Hepatic stellate cell (primary cell): Measurements from ENCODE around the gene ASB9.
"Not testable (repeated sequence)": the region's sequence is repeated elsewhere in the genome, so short reads cannot be mapped to it uniquely, and the experiment has no call there.

Source experiments
- DNase-seq: peaks from one replicate; pipeline ENCODE4 v3.0.0; 2011; ENCODE audit warnings: low spot score

Gene ASB9

GRCh38 chrX:15269618-15270521 lies at the start of gene ASB9:
Gene ASB9 (minus strand): TSS chrX:15270083. CDS start chrX:15269874, 209 bp downstream.
- no peak for DNase-seq

- DNase-seq: no peak
Observed at GRCh38 chrX:15319075-15319474, 49.2 kb upstream of the ASB9 start.

- DNase-seq: no peak
Observed at GRCh38 chrX:15315509-15315908, 45.6 kb upstream of the ASB9 start, which contains the start of gene ASB11. Gene ASB11 (minus strand): TSS chrX:15315640. CDS start chrX:15315605, 35 bp downstream.

GRCh38 chrX:15314472-15314871 lies 44.6 kb upstream of the ASB9 start:
- DNase-seq: no peak

GRCh38 chrX:15311119-15311518 lies 41.2 kb upstream of the ASB9 start:
- DNase-seq: no peak

GRCh38 chrX:15310117-15310516 lies 40.2 kb upstream of the ASB9 start:
- peak; percentile 19 for DNase-seq

- not testable (repeated sequence) for DNase-seq
Observed at GRCh38 chrX:15305899-15306298, 36.0 kb upstream of the ASB9 start.

GRCh38 chrX:15301924-15302323 lies 32.0 kb upstream of the ASB9 start:
- DNase-seq: no peak

GRCh38 chrX:15299941-15300851 lies 30.3 kb upstream of the ASB9 start:
- DNase-seq: peak; percentile 31

- no peak for DNase-seq
Observed at GRCh38 chrX:15298780-15299179, 28.9 kb upstream of the ASB9 start.

GRCh38 chrX:15298201-15298600 lies 28.3 kb upstream of the ASB9 start:
- DNase-seq: no peak

GRCh38 chrX:15293451-15293850 lies 23.6 kb upstream of the ASB9 start:
- no peak for DNase-seq

- DNase-seq: no peak
Observed at GRCh38 chrX:15292861-15293260, 23.0 kb upstream of the ASB9 start.

GRCh38 chrX:15277604-15278003 lies 7.7 kb upstream of the ASB9 start:
- no peak for DNase-seq

- DNase-seq: no peak
Observed at GRCh38 chrX:15274946-15275345, 5.1 kb upstream of the ASB9 start.

- DNase-seq: not testable (repeated sequence)
Observed at GRCh38 chrX:15273275-15273674, 3.4 kb upstream of the ASB9 start.

- no peak for DNase-seq
Observed at GRCh38 chrX:15271757-15272156, 1.9 kb upstream of the ASB9 start.

- DNase-seq: no peak
Observed at GRCh38 chrX:15269120-15269519, 763 bp downstream of the ASB9 start.

- no peak for DNase-seq
Observed at GRCh38 chrX:15254852-15255251, 15.0 kb downstream of the ASB9 start.

GRCh38 chrX:15245896-15246295 lies 24.0 kb downstream of the ASB9 start:
- no peak for DNase-seq

GRCh38 chrX:15244421-15244820 lies 25.5 kb downstream of the ASB9 start:
- DNase-seq: no peak

- peak; percentile 35 for DNase-seq
Observed at GRCh38 chrX:15242899-15243555, 26.9 kb downstream of the ASB9 start.
